HG02981 (cell line): ENCODE measurements around the gene EIF2D.
"Not testable (repeated sequence)": the region's sequence is repeated elsewhere in the genome, so short reads cannot be mapped to it uniquely, and the experiment has no call there.

ENCODE experiments used
- ATAC-seq: cut with Tn5 transposase; IDR thresholded peaks from one replicate; pipeline ENCODE4 v1.9.1; 2021; ENCODE audit warnings: mild to moderate bottlenecking, moderate library complexity; ENCODE audit not compliant: unreplicated experiment

EIF2D gene

GRCh38 chr1:206612129-206612876 lies at the start of gene EIF2D:
Gene EIF2D (minus strand): TSS chr1:206612465. CDS start chr1:206612342, 123 bp downstream.
- ATAC-seq = peak; percentile 78

GRCh38 chr1:206661161-206661820 lies 49.0 kb upstream of the EIF2D start:
- no peak for ATAC-seq

DNA sequence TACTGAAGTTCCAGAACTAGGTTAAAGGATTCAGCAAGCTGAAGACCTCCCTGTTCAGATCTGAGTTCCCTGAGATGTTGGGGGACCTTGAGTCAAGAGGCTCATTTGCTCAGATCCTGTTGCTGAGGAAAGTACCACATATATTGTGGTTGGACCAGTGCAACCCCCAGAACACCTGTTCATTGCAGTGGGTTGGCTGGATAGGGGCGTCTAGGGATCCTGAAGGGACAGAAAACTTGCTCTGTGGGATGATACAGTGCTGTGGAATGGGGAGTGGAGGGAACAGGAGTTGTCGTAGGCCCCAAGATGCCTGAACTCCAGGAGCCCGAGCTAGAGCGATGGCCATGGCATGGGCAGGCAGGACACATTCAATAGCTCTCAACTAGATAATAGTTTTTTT lies 47.9 kb upstream of the EIF2D start:
- no peak for ATAC-seq

GRCh38 chr1:206658981-206659273 lies 46.7 kb upstream of the EIF2D start:
- ATAC-seq = no peak

GRCh38 chr1:206658264-206658980 lies 46.2 kb upstream of the EIF2D start:
- ATAC-seq = no peak

GRCh38 chr1:206657751-206658150 lies 45.5 kb upstream of the EIF2D start:
- ATAC-seq = no peak

DNA sequence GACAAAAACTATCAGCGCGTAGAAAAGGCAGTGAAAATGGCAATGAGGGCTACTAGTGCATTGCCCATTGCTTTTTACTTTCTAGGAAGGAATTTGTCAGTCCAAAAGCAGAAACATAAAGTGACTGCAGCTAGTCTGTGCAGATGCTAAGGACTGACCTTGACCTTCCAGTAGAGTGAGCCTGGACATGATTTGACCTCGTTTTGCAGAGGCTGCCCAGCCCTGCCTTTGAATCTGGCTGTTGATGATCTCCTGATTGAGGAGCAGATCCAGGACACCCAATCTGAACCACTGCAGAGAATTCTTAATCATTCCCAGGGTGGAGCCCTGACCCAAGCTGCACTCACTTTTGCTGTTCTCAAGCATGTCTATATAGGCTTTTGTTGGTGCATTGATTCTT lies 44.7 kb upstream of the EIF2D start:
- ATAC-seq = no peak

DNA sequence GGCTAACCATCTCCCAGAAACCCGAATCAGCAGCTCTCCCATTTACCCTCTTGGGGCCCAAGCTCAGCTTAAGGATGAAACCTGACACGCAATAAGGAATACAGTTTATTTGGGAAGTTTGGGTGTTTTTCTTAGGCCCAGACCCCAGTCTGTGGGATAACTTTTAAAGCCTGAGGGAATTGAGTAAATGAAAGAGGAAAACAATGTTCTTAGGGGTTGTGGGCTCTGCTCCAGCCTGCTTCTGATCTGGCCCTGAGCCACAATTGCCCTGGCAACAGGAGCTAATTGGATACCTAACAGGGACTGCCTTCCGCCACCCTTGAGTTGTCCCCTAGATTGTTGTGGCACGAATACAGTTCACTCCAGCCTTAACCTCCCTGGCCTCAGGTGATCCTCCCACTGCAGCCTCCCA lies 43.2 kb upstream of the EIF2D start:
- ATAC-seq = no peak

DNA sequence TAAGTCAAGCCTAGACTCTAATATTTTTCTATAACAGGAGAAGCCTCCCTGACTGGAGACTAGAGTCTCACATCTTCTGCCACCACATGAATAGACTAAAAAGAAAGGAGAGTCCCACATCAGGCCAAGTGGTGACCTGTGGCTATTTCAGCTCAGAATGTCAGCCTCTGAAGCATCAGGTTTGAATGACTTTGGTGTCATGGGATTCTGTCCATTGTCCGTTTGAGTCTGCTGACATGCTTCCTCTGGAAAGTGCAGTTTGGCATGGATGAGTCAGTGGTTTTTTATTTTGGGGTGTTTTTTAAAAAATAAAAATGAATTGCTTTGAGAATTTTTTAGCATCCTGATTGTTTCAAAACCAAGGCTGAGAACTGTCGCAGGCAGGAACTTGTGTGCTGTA lies 42.6 kb upstream of the EIF2D start:
- ATAC-seq = no peak

- ATAC-seq = no peak
Observed at GRCh38 chr1:206653715-206654459, 41.6 kb upstream of the EIF2D start.

GRCh38 chr1:206651958-206652890 lies 40.0 kb upstream of the EIF2D start:
- no peak for ATAC-seq

GRCh38 chr1:206651014-206651413 lies 38.7 kb upstream of the EIF2D start:
- ATAC-seq = no peak

DNA sequence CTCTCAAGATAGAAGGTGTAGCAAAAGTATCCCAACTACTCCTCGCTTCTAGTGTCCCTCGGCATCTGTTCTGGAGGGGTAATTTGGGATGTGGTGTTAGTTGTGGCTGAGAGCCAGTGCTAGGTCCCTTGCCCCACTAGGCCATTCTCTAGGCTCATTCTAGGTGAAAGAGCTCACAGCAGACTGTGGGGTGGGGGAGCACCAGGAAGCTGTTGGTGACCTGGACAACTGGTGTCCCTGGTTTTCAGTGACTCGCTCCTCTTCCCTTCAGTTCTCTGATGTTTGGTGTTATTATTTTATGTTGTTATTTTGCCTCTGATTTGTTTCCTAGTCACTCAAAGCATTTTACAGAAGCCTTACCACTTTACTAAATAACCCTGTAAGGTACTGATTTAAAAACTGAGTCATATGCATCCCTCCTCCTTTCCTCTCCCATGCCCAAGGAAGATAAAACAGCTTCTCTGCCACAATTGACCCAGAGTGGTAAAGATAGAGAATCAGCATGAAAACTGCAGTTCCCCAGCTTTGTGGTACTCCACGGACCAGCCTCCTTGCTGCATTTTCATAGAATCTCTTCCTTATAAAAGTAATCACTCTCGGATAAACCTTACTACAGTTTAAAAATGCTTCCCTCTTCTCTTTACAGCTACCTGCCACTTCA lies 37.1 kb upstream of the EIF2D start:
- no peak for ATAC-seq

DNA sequence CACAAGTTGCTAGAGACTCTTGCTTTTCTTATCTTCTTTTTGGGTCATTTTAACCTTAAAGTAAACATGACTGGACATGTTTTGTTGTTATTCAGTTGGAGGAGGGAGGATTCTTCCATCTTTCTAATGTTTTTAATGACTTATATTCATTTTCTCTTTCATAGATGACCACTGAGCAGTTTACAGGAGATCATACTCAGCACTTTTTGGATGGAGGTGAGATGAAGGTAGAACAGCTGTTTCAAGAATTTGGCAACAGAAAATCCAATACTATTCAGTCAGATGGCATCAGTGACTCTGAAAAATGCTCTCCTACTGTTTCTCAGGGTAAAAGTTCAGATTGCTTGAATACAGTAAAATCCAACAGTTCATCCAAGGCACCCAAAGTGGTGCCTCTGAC lies 35.0 kb upstream of the EIF2D start:
- ATAC-seq = no peak

GRCh38 chr1:206646504-206646903 lies 34.2 kb upstream of the EIF2D start:
- ATAC-seq = no peak

DNA sequence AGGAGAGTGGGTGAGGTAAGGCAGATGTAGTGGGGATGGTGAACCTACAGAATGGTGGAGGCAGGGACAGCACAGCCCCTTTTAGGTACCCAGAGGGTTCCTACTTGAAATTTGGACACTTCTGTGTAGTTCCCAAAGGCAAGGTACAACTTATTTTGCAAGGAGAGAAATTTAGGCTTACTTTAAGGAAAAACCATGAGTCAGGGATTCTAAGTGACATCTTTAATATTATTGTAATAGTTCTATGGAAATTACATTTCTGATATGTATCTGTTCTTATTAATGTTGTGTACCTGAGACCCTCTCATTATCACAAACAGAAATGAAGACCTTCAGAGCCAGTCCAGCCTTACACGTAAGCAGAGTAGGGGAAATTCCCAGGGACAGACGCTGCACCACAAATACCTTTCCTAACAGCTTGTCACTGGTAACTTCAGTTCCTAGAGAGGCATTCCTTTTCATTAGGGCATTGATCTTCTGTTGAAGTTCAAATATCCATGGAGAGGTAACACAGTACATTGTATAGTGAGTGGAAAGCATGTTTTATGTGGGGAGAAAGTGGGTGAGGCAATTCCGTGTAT lies 30.9 kb upstream of the EIF2D start:
- ATAC-seq = no peak

DNA sequence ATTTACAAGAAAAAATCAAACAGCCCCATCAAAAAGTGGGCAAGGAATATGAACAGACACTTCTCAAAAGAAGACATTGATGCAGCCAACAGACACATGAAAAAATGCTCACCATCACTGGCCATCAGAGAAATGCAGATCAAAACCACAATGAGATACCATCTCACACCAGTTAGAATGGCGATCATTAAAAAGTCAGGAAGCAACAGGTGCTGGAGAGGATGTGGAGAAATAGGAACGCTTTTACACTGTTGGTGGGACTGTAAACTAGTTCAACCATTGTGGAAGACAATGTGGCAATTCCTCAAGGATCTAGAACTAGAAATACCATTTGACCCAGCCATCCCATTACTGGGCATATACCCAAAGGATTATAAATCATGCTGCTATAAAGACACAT lies 29.8 kb upstream of the EIF2D start:
- not testable (repeated sequence) for ATAC-seq

- no peak for ATAC-seq
Observed at GRCh38 chr1:206637605-206638004, 25.3 kb upstream of the EIF2D start.

GRCh38 chr1:206636671-206637070 lies 24.4 kb upstream of the EIF2D start:
- no peak for ATAC-seq

- ATAC-seq = no peak
Observed at GRCh38 chr1:206635978-206636345, 23.7 kb upstream of the EIF2D start.
